Testis (tissue), 2 donors: ENCODE data around the gene RRAD.

ENCODE experiments used
- POLR2A ChIP-seq: fragments of 450-650 bp; IDR thresholded peaks from one replicate; pipeline ENCODE4 v1.6.1; 2017; ENCODE audit warnings: antibody characterized with exemption, mild to moderate bottlenecking, moderate library complexity
- TF ChIP-seq, protein P1 (sequence below), 3 experiments: fragments of 450-650 bp in 2 of 3; fragments of 200-600 bp in 1 of 3; sonication (generic) in 1 of 3; IDR thresholded peaks; one replicate each; pipeline ENCODE4 v1.5.1; 2016 to 2019; ENCODE audit warnings: antibody characterized with exemption in 3 of 3, mild to moderate bottlenecking in 2 of 3, moderate library complexity in 1 of 3

- TF ChIP-seq, protein P1, sequence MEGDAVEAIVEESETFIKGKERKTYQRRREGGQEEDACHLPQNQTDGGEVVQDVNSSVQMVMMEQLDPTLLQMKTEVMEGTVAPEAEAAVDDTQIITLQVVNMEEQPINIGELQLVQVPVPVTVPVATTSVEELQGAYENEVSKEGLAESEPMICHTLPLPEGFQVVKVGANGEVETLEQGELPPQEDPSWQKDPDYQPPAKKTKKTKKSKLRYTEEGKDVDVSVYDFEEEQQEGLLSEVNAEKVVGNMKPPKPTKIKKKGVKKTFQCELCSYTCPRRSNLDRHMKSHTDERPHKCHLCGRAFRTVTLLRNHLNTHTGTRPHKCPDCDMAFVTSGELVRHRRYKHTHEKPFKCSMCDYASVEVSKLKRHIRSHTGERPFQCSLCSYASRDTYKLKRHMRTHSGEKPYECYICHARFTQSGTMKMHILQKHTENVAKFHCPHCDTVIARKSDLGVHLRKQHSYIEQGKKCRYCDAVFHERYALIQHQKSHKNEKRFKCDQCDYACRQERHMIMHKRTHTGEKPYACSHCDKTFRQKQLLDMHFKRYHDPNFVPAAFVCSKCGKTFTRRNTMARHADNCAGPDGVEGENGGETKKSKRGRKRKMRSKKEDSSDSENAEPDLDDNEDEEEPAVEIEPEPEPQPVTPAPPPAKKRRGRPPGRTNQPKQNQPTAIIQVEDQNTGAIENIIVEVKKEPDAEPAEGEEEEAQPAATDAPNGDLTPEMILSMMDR (IDR thresholded peaks at IDR 0.05): peak in 1 of 3 experiments; percentile 18
- TF ChIP-seq POLR2A: no peak
These were observed 3.5 kb upstream of the RRAD start for GRCh38 chr16:66928702-66929388.
